SHP77 (cell line): ENCODE data around the gene SCARB1.

Source experiments
- DNase-seq, 2 experiments: peaks; one replicate each; lab custom pipeline; 2025; lab: John Stamatoyannopoulos, UW

The SCARB1 gene

DNA sequence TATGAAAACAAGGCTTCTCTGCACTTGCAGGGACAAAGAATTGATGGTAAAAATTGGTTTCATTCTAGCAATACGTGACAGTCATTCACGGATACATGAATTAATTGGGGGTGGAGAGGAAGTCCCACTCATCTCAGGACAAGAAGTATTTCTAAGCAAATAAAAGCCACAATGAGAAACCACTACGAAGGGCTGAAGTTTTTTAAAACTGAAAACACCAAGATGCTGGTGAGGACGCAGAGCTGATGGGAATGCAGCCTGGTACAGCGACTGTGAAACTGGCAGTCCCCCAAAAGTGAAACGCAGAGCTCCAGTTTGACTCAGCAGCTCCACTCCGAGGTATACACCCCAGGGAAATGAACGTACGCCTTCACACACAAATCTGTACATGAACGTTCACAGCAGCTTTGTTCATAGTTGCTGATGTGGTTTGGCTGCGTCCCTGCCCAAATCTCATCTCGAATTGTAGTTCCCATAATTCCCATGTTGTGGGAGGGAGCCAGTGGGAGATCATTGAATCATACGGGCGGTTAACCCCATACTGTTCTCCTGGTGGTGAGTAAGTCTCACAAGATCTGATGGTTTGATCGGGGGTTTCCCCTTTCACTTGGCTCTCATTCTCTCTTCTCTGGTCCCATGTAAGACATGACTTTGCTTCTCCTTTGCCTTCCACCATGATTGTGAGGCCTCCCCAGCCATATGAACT is 89.0 kb downstream of the SCARB1 start:
- DNase-seq, result no peak

DNA sequence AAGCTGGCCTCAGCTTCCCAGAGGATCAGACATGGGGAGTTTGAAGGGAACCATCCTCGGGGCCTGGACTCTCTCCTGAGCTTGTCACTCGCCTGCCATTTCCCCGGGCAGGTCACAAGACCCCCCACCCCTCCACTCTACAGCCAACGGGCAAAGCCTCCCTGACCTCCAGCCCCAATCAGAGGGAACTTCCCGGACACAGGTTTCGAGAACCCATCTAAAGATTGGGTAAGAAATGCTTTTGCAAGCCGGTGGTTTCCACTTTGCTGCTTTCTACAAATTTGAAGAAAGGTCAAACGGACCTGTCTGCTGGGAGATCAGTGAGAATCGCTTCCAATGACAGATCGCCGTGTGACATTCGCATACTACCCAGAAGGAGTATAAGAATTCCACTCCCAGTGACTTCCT is 89.6 kb downstream of the SCARB1 start:
- no peak for DNase-seq

DNA sequence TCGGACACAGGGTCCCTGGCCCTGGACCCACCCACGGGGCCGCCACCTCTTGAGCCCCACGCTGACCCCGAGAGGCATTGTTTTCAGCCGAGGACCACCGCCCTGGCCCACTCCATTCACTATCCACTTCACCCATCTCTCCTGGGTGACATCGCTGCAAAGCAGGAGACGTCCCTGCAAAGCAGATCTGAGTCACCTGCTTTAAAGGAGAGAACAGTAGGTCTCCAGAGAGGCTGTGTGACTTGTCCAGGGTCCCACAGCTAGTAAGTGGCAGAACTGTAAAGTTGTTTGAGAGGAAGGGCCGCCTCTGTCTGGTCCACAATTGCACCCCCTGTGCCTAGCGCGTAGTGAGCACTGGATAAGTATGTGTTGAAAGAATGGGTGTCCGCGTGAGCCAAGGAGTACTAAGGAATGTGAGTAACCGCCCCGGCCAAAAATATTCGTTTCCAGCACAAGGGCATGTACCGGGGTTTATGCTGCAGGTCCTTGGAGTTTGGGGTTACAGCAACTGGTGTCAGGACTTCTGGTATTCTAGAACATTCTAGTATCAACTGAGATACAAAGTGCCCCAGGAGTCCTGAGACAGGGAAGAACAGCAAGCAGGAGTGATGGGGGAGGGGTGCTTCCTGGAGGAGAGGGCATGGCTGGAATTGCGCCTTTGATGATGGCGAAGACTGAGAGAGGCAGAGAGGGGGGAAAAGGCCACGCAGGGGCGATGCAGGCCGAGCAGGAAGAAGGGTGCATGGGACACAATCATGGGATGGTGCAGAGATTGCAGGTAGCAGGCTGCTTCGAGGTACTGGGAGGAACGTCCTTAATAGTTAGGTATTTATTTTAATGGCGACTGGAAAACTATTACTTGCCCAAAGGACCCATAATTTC is 91.1 kb downstream of the SCARB1 start:
- DNase-seq, result no peak

DNA sequence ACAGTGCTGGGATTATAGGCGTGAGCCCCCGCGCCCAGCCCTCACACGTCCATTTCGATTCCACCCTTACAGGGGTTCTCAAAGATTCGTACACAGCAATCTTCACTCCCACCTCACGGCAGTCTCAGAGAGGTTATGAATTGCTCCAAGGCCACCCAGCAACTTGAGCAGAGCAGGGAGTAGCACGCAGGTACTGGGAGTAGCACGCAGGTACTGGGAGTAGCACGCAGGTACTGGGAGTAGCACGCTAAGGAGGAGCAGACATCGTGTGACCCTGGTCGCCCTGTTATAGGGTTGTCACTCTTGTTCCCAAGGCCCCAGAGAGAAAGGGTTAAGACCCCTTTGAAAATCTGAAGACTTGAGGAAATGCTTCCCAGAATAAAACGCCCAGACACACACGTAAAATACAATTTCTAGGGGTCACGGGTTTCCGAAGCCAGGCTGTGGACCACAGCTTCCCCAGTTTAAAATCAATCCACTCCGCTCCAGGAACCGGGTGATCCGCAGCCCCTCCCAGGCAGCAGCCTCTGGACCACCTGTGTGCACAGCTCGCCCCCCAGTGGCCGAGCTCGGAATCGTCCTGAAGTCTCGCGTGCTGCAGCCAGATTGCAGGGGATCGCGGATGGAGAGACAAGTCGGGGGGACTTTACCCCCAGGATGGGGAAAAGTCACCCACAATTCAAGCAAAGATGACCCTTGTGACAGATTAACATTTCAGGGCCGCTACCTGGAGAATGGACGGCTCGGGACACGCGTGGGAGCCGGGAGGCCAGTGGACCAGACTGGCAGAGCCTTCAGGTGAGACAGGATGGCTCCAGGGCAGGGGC is 92.0 kb downstream of the SCARB1 start:
- DNase-seq, result peak; percentile 62 to 77

DNA sequence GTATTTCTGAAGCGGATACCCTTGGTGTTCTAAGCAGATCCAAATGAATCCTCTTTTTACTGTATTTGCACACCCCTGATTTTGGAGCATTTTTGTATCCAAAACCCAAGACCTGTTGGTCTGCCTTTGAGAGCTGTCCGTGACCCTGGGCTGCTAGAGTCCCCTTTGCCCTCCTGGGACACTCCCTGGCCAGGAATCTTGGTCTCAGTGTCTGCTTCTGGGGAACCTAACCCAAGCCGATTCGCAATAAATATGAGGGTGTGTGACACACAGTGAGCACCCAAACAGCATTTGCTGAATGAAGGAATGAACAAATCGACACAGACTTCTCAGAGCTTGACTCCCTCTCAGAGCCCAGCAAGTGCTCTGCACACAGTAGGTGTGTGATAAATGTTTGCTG is 92.9 kb downstream of the SCARB1 start:
- no peak for DNase-seq

DNA sequence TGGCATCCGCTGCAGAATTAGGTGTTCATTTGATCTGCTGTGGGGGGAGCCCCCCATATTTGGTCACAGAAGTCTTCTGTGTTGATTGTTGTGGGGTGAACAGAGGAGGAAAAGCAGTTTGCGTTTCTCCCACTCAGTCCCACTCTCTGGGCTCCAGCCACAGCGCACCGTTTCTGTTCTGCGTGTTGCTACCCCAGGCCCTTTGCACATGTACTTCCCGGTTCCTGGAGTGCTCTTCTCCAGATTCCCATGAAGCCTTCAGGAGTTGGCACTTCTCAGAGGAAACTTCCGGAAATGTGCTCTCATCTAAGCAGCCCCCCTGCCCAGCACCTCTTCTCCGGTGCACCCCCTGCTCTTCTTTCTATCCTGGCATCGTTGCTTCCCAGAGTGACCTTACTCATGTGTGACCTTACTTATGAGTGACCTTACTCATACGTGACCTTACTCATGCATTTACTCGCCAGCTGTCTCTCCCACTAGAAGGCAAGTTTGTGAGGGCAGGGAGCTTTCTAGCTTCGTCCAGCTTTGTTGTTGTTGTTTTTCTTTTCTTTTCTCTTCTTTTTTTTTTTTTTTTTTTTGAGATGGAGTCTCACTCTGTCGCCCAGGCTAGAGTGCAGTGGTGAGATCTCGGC is 93.7 kb downstream of the SCARB1 start:
- DNase-seq, result no peak

DNA sequence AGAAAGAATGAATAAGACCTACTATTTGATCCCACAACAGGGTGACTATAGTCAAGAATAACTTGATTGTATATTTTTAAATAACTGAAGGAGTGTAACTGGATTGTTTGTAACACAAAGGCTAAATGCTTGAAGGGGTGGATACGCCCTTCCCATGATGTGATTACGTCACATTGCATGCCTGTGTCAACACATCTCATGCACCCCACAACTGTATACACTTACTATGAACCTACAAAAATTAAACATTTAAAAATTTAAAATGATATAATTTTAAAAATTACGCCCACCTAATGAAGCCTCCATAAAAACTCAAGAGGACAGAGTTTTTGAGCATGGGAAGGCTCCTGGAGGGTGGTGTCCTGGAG is 94.5 kb downstream of the SCARB1 start:
- DNase-seq, result no peak

DNA sequence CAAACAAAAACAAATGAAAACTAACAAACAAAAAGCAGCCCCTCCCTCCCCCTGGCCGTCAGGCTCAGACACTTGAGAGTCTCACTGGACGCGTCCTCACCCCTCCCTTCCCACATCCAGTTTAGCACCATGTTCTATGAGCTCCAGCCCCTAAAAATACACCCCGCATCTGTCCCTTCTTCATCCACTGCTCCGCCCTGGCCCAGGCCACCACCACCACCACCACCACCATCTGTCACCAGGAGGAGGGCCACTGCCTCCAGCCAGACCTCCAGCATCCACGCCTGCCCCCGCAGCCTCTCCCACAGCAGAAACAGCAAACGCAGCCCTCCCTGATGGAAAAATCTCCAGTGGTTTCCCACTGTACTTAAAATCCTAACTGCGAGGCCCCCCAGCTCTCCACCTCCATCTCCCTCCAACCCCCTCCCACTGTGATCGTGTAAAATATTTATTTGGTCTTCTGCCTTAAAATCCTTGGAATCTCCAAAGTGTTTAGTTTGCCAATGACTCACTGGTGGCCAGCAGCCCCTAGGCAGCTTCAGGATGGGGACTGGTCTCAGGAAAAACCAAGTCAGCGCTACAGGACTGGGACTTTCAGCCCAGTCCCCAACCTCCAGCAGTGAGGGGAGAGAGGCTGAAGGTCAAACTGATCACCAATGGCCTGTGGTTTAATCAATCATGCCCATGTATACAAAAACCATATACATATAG is 95.1 kb downstream of the SCARB1 start:
- DNase-seq, result no peak

DNA sequence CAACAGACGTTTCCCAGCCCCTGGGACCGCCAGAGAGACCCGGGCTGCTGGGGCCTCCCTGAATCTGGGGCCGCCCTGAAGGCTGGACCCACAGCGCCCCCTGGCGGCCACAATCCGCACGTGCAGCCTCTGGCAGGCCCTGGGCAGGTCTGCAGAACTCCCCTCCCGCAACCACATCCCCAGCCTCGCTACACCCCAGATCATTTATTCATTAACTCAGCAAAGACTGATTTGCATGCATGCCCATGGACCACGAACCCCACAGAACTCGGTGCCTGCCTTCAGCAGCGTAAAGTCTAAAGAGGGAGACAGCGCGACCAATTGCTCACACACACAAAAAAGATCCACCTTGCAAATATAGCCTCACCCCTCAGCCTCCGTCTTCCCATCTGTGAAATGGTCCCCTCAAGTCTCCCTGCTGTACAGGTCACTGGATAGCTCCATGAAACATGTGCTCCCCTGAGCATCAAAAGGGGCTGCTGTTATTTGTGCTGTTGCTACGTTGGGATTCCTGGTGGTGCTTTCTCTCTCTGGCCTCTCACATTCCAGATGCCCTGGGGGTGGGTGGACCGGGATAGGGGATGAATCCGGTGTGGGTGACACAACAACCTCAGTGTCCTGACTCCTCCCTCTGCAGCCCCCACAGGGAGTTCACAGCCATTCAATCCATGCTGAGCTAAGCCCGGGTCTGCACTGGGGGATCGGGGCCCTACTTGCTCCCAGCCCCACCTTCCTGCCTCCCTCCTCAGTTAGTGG is 96.4 kb downstream of the SCARB1 start:
- DNase-seq, result peak; percentile 50 to 56

DNA sequence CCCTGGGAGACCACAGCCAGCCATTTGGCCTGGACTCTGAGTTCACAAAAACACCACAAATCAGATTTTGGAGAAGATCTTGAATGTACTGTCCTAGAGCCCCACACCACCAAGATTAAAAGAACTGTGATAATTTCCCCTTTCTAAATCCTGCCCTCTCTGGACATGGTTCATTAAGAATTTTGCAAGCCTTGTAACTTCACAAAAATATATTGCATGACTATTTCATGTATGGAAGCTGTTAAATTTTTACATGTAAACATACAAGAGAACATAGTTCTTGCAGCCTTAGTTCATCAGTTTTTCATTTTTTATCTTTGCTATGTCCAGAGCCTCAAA is 97.0 kb downstream of the SCARB1 start:
- no peak for DNase-seq

DNA sequence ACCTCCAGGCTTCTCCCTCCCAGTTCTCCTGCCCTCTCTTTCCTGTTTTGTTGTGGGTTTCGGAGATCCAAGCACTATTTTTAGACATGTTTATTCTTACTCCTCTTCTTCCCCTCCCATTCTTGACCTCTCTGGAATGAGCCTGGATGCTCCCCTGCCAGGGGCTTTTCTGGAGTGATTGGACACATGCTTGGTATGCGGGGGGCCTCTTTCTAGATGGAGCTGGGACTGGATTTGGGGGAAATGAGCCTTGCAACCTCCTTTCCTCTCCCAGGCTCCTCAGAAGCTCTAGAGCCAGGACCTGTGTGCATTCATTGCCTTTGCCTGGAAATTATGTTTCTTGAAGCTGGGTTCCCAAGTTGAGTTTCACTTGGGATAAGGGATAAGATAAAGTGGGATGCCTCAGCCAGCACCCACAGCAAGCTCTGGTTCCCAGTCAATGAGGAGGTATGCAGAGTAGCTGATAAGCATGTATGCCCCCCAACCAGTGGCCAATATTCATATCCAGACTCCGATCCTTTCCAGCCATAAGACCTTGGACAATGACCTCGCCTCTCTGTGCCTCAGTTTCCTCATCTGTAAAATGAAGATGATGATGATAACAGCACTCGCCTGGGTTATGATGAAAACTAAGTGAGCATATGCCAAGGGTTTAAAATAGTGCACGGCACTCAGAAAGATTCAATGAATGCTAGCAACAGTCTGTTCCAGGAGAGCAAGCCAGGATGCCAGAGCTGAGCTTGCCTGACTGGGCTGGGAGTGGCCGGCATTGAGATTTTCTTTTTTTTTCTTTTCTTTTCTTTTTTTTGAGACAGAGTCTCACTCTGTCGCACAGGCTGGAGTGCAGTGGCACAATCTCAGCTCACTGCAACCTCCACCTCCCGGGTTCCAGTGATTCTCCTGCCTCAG is 97.8 kb downstream of the SCARB1 start:
- no peak for DNase-seq

DNA sequence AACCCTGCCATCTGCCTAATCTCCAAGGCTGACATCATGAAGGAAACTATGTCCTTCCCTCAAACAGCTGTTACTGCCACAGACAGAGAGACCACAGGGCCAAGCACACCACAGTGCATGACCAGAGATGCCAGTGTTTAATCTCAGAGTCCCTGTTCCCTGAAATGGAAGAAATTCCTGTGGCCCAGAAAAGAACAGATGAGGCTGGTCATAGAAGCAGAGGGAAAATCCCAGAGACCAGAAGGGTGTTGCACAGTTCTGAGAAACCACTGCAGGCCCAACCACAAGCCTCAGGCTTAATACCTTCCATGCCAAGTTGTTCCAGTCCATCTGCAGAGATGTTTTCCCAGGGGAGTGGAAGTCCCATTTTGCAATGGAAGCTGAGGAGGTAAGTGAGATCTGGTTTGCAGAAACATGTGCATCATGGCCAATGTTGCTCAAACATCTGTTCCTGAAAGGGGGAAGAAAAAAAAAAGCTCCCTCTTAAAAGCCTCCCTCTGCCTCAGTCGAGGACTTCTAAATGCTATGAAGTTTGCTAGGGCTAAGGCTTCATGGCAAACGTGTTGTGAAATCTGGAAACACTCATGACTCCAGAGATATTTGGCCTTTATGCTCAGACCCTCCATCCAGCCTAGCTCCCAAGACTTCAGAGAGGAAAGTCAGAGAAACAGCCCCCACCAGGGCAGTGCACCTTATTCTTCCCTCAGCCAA is 98.6 kb downstream of the SCARB1 start:
- no peak for DNase-seq

DNA sequence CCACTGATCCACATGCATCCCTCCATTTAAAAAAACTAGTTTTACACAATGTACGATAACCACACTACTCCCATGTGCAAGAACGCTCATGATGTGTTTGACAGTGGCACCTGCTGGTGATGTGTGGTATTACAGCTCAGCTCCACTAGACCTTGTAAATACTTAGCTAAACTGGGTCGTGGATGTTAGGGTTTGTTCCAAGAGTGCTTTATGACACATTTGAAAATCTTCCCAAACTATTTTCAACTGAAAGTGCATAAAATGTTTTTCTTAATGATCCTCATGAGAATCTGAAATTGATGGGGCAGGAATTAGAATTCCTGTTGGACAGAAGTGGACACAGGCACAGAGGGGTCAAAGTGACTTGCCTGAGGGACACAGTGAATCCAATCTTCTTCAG is 99.2 kb downstream of the SCARB1 start:
- DNase-seq, result peak; percentile 9 to 31

DNA sequence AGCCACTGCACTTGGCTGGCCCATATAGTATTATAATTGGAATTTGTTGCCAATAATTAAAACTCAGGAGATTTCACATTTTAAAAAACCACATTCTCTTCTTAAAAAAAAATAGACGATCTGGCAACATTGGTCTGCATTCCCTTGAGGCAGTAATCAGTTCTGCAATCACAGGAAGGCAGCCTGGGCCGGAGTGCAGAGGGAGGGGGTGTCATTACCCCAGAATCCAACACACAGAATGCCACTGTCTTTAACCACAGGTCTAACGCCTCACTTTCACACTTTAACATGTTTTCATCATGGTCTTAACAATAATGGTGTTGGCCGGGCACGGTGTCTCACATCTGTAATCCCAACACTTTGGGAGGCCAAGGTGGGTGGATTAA is 100.1 kb downstream of the SCARB1 start:
- DNase-seq, result no peak

DNA sequence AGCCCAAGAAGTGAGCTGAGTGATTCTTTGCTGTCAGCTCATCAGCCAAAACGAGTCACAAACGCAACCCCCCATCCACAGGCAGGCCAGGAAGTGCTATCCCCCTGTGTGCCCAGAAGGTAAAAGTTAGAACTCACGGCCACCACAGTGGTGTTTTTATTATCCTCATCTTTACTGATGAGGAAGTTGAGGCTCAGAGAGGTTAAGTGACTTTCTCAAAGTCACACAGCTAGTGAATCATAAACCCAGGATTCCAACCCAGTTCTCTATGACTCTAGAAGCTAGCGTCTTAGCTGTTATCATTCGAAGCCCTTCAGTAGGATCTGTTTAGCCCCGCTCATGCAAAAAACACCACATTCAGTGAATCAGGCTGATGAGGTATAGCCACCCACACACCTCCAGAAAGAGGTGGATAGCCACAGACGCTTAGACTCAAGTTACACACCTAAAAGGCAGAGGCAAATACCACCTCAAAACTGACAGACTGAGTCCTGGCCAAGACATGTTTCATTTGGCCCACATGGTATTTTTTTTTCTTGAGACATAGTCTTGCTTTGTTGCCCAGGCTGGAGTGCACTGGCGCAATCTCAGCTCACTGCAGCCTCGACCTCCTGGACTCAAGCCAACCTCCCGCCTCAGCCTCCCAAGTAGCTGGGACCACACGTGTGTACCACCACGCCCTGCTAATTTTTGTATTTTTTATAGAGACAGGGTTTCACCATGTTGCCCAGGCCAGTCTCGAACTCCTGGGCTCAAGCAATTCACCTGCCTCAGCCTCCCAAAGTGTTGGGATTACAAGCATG is 100.7 kb downstream of the SCARB1 start:
- no peak for DNase-seq

DNA sequence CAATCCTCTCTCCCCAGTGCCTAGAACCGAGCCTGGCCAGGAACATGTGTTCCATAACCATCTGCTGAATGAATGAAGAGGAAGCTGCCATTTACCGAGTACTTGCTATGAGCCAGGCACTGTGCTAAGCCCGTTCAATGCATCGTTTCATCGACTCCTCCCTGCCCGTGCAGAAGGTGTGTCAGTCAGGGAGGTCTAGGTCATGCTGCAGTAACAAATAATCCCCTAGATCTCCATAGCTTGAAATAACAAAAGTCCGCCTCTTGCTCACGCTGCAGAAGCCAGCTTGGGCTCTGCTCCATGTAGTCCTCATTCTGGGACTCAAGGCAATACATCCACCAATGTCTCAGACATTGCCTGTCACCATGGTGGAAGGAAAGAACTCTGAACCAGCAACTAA is 101.3 kb downstream of the SCARB1 start:
- no peak for DNase-seq

DNA sequence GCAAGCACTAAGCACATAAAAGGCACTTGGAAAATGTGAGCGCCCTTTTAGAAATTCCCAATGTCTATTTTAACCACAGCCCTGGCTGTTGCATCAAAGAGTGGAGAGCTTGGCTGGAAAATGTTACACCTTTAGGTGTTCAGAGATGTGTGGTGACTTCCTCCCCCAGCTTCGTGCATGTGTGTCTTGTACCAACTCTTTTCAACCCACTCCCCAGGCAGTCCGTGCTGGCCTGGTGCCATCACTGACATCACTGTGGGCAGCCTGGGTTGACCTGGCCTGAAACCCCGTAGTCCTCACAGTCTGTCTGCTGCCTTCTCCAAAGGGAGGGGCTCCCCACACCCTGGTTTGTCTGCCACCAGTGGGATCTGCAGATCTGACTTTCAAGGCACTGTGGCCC is 101.8 kb downstream of the SCARB1 start:
- no peak for DNase-seq

DNA sequence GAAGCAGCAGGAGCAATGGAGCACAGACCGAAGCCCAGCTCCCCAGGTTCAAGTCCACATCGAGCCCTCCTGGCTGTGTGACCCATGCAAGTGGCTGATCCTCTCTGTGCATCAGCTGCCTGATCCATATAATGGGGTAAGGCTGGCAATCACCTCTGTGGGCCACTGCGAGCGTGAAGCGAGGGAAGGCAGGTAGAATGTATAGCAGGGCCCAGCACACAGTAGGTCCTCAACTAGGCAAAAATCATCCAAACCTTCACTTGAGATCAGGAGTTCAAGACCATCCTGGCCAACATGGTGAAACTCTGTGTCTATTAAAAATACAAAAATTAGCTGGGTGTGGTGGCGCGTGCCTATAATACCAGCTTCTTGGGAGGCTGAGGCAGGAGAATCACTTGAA is 102.6 kb downstream of the SCARB1 start:
- no peak for DNase-seq
